ENCODE measurements around the gene CYTH4. TPM values are rescaled to one million over a fixed set of nuclear protein-coding genes. Genes with fewer than 3 reads are reported as not detected.
"Not testable (repeated sequence)": the region's sequence is repeated elsewhere in the genome, so short reads cannot be mapped to it uniquely, and the experiment has no call there.

The CYTH4 gene
- total RNA-seq, 2 donors from 2014 or later, result not detected

DNA sequence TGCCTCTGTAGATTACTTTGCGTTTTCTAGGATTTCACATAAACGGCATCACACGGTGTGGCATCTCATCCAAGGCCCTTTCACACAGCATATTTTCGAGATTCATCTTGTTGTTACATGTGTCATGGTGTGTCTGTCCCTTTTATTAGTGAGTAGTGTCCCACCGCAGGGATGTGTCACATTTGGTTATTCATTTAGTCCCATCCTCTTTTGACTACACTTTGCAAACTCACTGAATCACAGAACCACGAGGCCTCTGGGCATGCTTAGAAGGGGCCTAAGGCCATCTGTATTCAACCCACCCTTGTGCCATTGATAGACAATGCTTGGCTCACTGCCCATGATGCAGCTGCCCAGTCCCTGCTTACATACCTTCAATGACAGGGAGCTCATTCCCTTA is 34.1 kb upstream of the CYTH4 start:
- no peaks in the 10 kb centered on the region for H3K9me3 ChIP-seq (ENCODE audit: control insufficient read depth, low read length)
- no peak overlapping the region for H3K9ac ChIP-seq (ENCODE audit: extremely low read depth, low read length, poor library complexity, severe bottlenecking)
- H3K27ac Mint-ChIP-seq, result no peak overlapping the region
- WGBS, 2 experiments (ENCODE audit: insufficient coverage in 1 of 2, insufficient read length in 1 of 2), result 88 to 92% methylated on average over 2 to 6 of the region's 6 CpGs
- H3K36me3 Mint-ChIP-seq (ENCODE audit: low read depth), result no peaks in the 10 kb centered on the region
- DNase-seq, result peak; percentile 24
- H3K27me3 Mint-ChIP-seq (ENCODE audit: insufficient read depth), result peaks cover 1% of the 10 kb centered on the region
- no peak overlapping the region for H3K4me3 Mint-ChIP-seq
- H3K9me3 Mint-ChIP-seq, result no peaks in the 10 kb centered on the region
- H3K27ac ChIP-seq (ENCODE audit: low read depth, low read length), result no peak overlapping the region
- no peak overlapping the region for H3K4me3 ChIP-seq (ENCODE audit: low read length)
- H3K27me3 ChIP-seq (ENCODE audit: control insufficient read depth, insufficient read depth, low read length, poor library complexity, severe bottlenecking), result no peaks in the 10 kb centered on the region
- TF ChIP-seq, protein P1, sequence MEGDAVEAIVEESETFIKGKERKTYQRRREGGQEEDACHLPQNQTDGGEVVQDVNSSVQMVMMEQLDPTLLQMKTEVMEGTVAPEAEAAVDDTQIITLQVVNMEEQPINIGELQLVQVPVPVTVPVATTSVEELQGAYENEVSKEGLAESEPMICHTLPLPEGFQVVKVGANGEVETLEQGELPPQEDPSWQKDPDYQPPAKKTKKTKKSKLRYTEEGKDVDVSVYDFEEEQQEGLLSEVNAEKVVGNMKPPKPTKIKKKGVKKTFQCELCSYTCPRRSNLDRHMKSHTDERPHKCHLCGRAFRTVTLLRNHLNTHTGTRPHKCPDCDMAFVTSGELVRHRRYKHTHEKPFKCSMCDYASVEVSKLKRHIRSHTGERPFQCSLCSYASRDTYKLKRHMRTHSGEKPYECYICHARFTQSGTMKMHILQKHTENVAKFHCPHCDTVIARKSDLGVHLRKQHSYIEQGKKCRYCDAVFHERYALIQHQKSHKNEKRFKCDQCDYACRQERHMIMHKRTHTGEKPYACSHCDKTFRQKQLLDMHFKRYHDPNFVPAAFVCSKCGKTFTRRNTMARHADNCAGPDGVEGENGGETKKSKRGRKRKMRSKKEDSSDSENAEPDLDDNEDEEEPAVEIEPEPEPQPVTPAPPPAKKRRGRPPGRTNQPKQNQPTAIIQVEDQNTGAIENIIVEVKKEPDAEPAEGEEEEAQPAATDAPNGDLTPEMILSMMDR (conservative IDR thresholded peaks at IDR 0.05), result no peak
- no peaks in the 10 kb centered on the region for H3K36me3 ChIP-seq (ENCODE audit: control insufficient read depth, insufficient read depth, low read length)
- peaks cover 7% of the 10 kb centered on the region for H3K4me1 Mint-ChIP-seq
- H3K4me1 ChIP-seq (ENCODE audit: control insufficient read depth, insufficient read depth, low read length), result no peaks in the 10 kb centered on the region

DNA sequence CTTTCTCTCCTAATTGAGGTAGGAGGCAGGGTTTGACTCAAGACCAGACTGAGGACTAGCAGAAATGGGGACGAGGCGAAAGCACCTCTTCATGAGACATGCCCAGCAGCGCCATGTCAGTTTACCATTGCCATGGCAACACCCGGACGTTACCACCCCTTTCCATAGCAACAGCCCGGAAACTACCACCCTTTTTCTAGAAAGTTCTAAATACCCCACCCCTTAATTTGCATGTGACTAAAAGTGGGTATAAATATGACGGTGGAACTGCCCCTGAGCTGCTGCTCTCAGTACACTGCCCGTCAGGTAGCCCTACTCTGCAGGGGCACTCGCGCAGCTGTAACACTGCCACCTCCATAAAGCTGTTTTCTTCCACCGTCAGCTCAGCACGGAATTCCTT is 32.3 kb upstream of the CYTH4 start:
- H3K4me3 Mint-ChIP-seq, result no peak overlapping the region
- no peak overlapping the region for H3K27ac Mint-ChIP-seq
- H3K9me3 ChIP-seq (ENCODE audit: control insufficient read depth, low read length), result no peaks in the 10 kb centered on the region
- H3K4me1 ChIP-seq (ENCODE audit: control insufficient read depth, insufficient read depth, low read length), result peaks cover 2% of the 10 kb centered on the region
- H3K27ac ChIP-seq (ENCODE audit: low read depth, low read length), result no peak overlapping the region
- WGBS, 2 experiments (ENCODE audit: insufficient coverage in 1 of 2, insufficient read length in 1 of 2), result 86 to 92% methylated on average over 9 to 12 of the region's 12 CpGs
- no peaks in the 10 kb centered on the region for H3K36me3 ChIP-seq (ENCODE audit: control insufficient read depth, insufficient read depth, low read length)
- H3K4me3 ChIP-seq (ENCODE audit: low read length), result no peak overlapping the region
- H3K9me3 Mint-ChIP-seq, result no peaks in the 10 kb centered on the region
- TF ChIP-seq, protein P1 (conservative IDR thresholded peaks at IDR 0.05), result no peak
- H3K27me3 ChIP-seq (ENCODE audit: control insufficient read depth, insufficient read depth, low read length, poor library complexity, severe bottlenecking), result no peaks in the 10 kb centered on the region
- peak; percentile 48 for DNase-seq
- H3K4me1 Mint-ChIP-seq, result peaks cover 11% of the 10 kb centered on the region
- H3K36me3 Mint-ChIP-seq (ENCODE audit: low read depth), result no peaks in the 10 kb centered on the region
- no peak overlapping the region for H3K9ac ChIP-seq (ENCODE audit: extremely low read depth, low read length, poor library complexity, severe bottlenecking)
- peaks cover 1% of the 10 kb centered on the region for H3K27me3 Mint-ChIP-seq (ENCODE audit: insufficient read depth)

DNA sequence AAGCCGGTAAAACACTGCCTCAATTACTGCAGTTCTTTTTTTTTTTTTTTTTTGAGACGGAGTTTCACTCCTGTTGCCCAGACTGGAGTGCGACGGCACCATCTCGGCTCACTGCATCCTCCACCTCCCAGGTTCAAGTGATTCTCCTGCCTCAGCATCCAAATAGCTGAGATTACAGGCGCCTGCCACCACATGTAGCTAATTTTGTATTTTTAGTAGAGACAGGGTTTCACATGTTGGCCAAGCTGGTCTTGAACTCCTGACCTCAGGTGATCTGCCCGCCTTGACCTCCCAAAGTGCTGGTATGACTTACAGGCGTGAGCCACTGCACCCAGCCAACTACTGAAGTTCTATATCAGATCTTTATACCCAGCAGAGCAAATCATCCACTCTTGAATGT is 30.5 kb upstream of the CYTH4 start:
- not testable (repeated sequence) for H3K9me3 ChIP-seq (ENCODE audit: control insufficient read depth, low read length); H3K9ac ChIP-seq (ENCODE audit: extremely low read depth, low read length, poor library complexity, severe bottlenecking); H3K27ac Mint-ChIP-seq; H3K4me1 ChIP-seq (ENCODE audit: control insufficient read depth, insufficient read depth, low read length); H3K4me3 Mint-ChIP-seq; H3K36me3 ChIP-seq (ENCODE audit: control insufficient read depth, insufficient read depth, low read length); H3K36me3 Mint-ChIP-seq (ENCODE audit: low read depth); H3K27ac ChIP-seq (ENCODE audit: low read depth, low read length); H3K27me3 Mint-ChIP-seq (ENCODE audit: insufficient read depth); H3K9me3 Mint-ChIP-seq; H3K27me3 ChIP-seq (ENCODE audit: control insufficient read depth, insufficient read depth, low read length, poor library complexity, severe bottlenecking); H3K4me3 ChIP-seq (ENCODE audit: low read length)
- 90 to 93% methylated on average over 2 to 8 of the region's 8 CpGs for WGBS, 2 experiments (ENCODE audit: insufficient coverage in 1 of 2, insufficient read length in 1 of 2)
- DNase-seq, result peak; percentile 25
- H3K4me1 Mint-ChIP-seq, result peaks cover 18% of the 10 kb centered on the region

DNA sequence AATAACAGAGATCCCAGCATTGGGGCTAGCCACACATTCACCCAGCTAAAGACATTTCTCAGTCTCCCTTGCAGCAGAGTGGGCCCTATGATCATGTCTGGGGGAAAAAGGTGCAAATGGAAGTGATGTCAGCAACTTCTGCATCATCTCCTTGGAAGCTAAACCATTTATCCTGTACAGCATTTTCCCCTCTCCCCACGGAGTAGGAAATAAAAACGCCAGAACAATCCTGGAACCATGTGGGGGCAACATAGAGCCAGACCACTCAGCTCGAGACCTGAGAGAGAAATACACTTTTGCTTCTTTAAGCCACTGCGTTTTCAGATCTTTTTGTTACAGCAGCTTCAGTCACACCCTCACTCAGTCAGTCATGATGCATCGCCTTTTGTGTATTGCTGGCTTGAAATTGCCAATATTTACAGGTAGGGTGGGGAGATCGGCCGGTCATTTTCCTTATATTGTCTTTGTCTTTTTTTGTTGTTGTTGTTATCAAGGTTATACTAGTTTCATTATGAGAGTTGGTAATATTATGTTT is 29.1 kb upstream of the CYTH4 start:
- Histone ChIP-seq H3K27ac (ENCODE audit: low read depth, low read length) (no peak overlapping the region), H3K4me1 (ENCODE audit: control insufficient read depth, insufficient read depth, low read length) (peaks cover 5% of the 10 kb centered on the region), H3K4me3 (ENCODE audit: low read length) (no peak overlapping the region), H3K36me3 (ENCODE audit: control insufficient read depth, insufficient read depth, low read length) (no peaks in the 10 kb centered on the region), H3K9ac (ENCODE audit: extremely low read depth, low read length, poor library complexity, severe bottlenecking) (no peak overlapping the region), H3K27me3 (ENCODE audit: control insufficient read depth, insufficient read depth, low read length, poor library complexity, severe bottlenecking) (no peaks in the 10 kb centered on the region), H3K9me3 (ENCODE audit: control insufficient read depth, low read length) (no peaks in the 10 kb centered on the region)
- no peak overlapping the region for H3K4me3 Mint-ChIP-seq
- H3K27ac Mint-ChIP-seq, result no peak overlapping the region
- TF ChIP-seq, protein P1 (conservative IDR thresholded peaks at IDR 0.05), result peak; percentile 44
- peaks cover 3% of the 10 kb centered on the region for H3K27me3 Mint-ChIP-seq (ENCODE audit: insufficient read depth)
- no peaks in the 10 kb centered on the region for H3K36me3 Mint-ChIP-seq (ENCODE audit: low read depth)
- no peaks in the 10 kb centered on the region for H3K9me3 Mint-ChIP-seq
- H3K4me1 Mint-ChIP-seq, result peaks cover 18% of the 10 kb centered on the region
- WGBS, 2 experiments (ENCODE audit: insufficient coverage in 1 of 2, insufficient read length in 1 of 2), result 58 to 66% methylated on average over 6 to 7 of the region's 7 CpGs
- DNase-seq, result peak; percentile 50
